ENCODE results near the gene SLC35C1. TPM values are rescaled to one million over a fixed set of nuclear protein-coding genes. Genes with fewer than 3 reads are reported as not detected.
A peak's percentile ranks its signal among the peaks of the same experiment; 100 is the strongest.
"Not testable (repeated sequence)": the region's sequence is repeated elsewhere in the genome, so short reads cannot be mapped to it uniquely, and the experiment has no call there.

SLC35C1 gene
- polyA plus RNA-seq, 1 donor (not counting 4 experiments of a cell fraction or from before 2014, with no cell fraction given), result 4.9 TPM

- Histone ChIP-seq H3K4me2 (ENCODE audit: control insufficient read depth, extremely low read depth, insufficient read depth, low read depth, low read length) (no peak overlapping the region), H3K79me2 (ENCODE audit: control insufficient read depth, insufficient read depth, low read length) (no peaks in the 10 kb centered on the region), H3K9me3 (ENCODE audit: control insufficient read depth, low read depth, low read length) (no peaks in the 10 kb centered on the region), H3K4me3 (ENCODE audit: control insufficient read depth in 2 of 3, extremely low read depth in 1 of 3, insufficient read depth in 2 of 3, low read depth in 1 of 3, low read length in 3 of 3) (no peak overlapping the region), H3K9me1 (ENCODE audit: control insufficient read depth, extremely low read depth, insufficient read depth, low read length) (no peaks in the 10 kb centered on the region), H2AFZ (ENCODE audit: control insufficient read depth, low read length) (no peak overlapping the region), H3K27me3 (ENCODE audit: control insufficient read depth, extremely low read depth, insufficient read depth, low read length) (no peaks in the 10 kb centered on the region), H3K9ac (ENCODE audit: control insufficient read depth, extremely low read depth, insufficient read depth, low read length) (no peak overlapping the region), H3K27ac (ENCODE audit: control insufficient read depth, insufficient read depth, low read length) (no peak overlapping the region), H3K4me1 (ENCODE audit: control insufficient read depth, extremely low read depth, insufficient read depth, low read length) (no peaks in the 10 kb centered on the region), H3K36me3 (ENCODE audit: control insufficient read depth in 2 of 2, extremely low read depth in 1 of 2, insufficient read depth in 2 of 2, low read length in 2 of 2) (no peaks in the 10 kb centered on the region), H4K20me1 (ENCODE audit: control insufficient read depth, extremely low read depth, insufficient read depth, low read length) (no peaks in the 10 kb centered on the region)
- DNase-seq (ENCODE audit: low read depth, low spot score), result no peak
- FAIRE-seq, result no peak
- dilution Hi-C loops (cut with MboI; ENCODE audit: extremely low pct_ligation_motif_present, low sequenced_read_pairs), result no loop called here
- no peak for TF ChIP-seq CTCF (optimal IDR thresholded peaks at IDR 0.05 in 1 of 3, IDR thresholded peaks at IDR 0.05 in 1 of 3, conservative IDR thresholded peaks at IDR 0.05 in 1 of 3; ENCODE audit: extremely low read depth in 1 of 3, insufficient read depth in 2 of 3, low read length in 3 of 3)
- no peak for TF ChIP-seq EZH2 (IDR thresholded peaks at IDR 0.05; ENCODE audit: low read length)
These were observed 14.1 kb downstream of the SLC35C1 start for GRCh38 chr11:45818961-45819605.

- H3K27ac ChIP-seq (ENCODE audit: control insufficient read depth, insufficient read depth, low read length), result no peak overlapping the region
- dilution Hi-C loops (cut with MboI; ENCODE audit: extremely low pct_ligation_motif_present, low sequenced_read_pairs), result no loop called here
- H3K27me3 ChIP-seq (ENCODE audit: control insufficient read depth, extremely low read depth, insufficient read depth, low read length), result no peaks in the 10 kb centered on the region
- DNase-seq (ENCODE audit: low read depth, low spot score), result no peak
- no peak overlapping the region for H3K9ac ChIP-seq (ENCODE audit: control insufficient read depth, extremely low read depth, insufficient read depth, low read length)
- H3K4me1 ChIP-seq (ENCODE audit: control insufficient read depth, extremely low read depth, insufficient read depth, low read length), result no peaks in the 10 kb centered on the region
- no peaks in the 10 kb centered on the region for H3K9me1 ChIP-seq (ENCODE audit: control insufficient read depth, extremely low read depth, insufficient read depth, low read length)
- H3K9me3 ChIP-seq (ENCODE audit: control insufficient read depth, low read depth, low read length), result no peaks in the 10 kb centered on the region
- H3K4me2 ChIP-seq (ENCODE audit: control insufficient read depth, extremely low read depth, insufficient read depth, low read depth, low read length), result no peak overlapping the region
- H3K36me3 ChIP-seq (ENCODE audit: control insufficient read depth in 2 of 2, extremely low read depth in 1 of 2, insufficient read depth in 2 of 2, low read length in 2 of 2), result no peaks in the 10 kb centered on the region
- H3K79me2 ChIP-seq (ENCODE audit: control insufficient read depth, insufficient read depth, low read length), result no peaks in the 10 kb centered on the region
- H2AFZ ChIP-seq (ENCODE audit: control insufficient read depth, low read length), result no peak overlapping the region
- TF ChIP-seq EZH2 (IDR thresholded peaks at IDR 0.05; ENCODE audit: low read length), result no peak
- TF ChIP-seq CTCF (optimal IDR thresholded peaks at IDR 0.05 in 1 of 3, IDR thresholded peaks at IDR 0.05 in 1 of 3, conservative IDR thresholded peaks at IDR 0.05 in 1 of 3; ENCODE audit: extremely low read depth in 1 of 3, insufficient read depth in 2 of 3, low read length in 3 of 3), result no peak
- no peaks in the 10 kb centered on the region for H4K20me1 ChIP-seq (ENCODE audit: control insufficient read depth, extremely low read depth, insufficient read depth, low read length)
- H3K4me3 ChIP-seq (ENCODE audit: control insufficient read depth in 2 of 3, extremely low read depth in 1 of 3, insufficient read depth in 2 of 3, low read depth in 1 of 3, low read length in 3 of 3), result no peak overlapping the region
- FAIRE-seq, result no peak
These were observed 15.4 kb downstream of the SLC35C1 start for GRCh38 chr11:45820211-45820857.

- H3K27me3 ChIP-seq (ENCODE audit: control insufficient read depth, extremely low read depth, insufficient read depth, low read length); DNase-seq (ENCODE audit: low read depth, low spot score); H3K4me1 ChIP-seq (ENCODE audit: control insufficient read depth, extremely low read depth, insufficient read depth, low read length); H3K4me2 ChIP-seq (ENCODE audit: control insufficient read depth, extremely low read depth, insufficient read depth, low read depth, low read length); H3K9me1 ChIP-seq (ENCODE audit: control insufficient read depth, extremely low read depth, insufficient read depth, low read length); H3K4me3 ChIP-seq (ENCODE audit: control insufficient read depth in 2 of 3, extremely low read depth in 1 of 3, insufficient read depth in 2 of 3, low read depth in 1 of 3, low read length in 3 of 3); H3K27ac ChIP-seq (ENCODE audit: control insufficient read depth, insufficient read depth, low read length); H2AFZ ChIP-seq (ENCODE audit: control insufficient read depth, low read length); H3K9ac ChIP-seq (ENCODE audit: control insufficient read depth, extremely low read depth, insufficient read depth, low read length); H4K20me1 ChIP-seq (ENCODE audit: control insufficient read depth, extremely low read depth, insufficient read depth, low read length); H3K79me2 ChIP-seq (ENCODE audit: control insufficient read depth, insufficient read depth, low read length); H3K9me3 ChIP-seq (ENCODE audit: control insufficient read depth, low read depth, low read length); H3K36me3 ChIP-seq (ENCODE audit: control insufficient read depth in 2 of 2, extremely low read depth in 1 of 2, insufficient read depth in 2 of 2, low read length in 2 of 2); dilution Hi-C loops (cut with MboI; ENCODE audit: extremely low pct_ligation_motif_present, low sequenced_read_pairs): not testable (repeated sequence)
- FAIRE-seq, result peak; percentile 100
These were observed 21.5 kb downstream of the SLC35C1 start for GRCh38 chr11:45826492-45826891.
